HepG2 (cell line): ENCODE results near the gene ADI1. TPM values are rescaled to one million over a fixed set of nuclear protein-coding genes. Genes with fewer than 3 reads are reported as not detected.

Experiments used
- AGO2 ChIP-seq: fragments of 200-400 bp; formaldehyde crosslinking; optimal IDR thresholded peaks from 2 replicates; pipeline ENCODE3; 2017; ENCODE audit warnings: mild to moderate bottlenecking, low read depth, low read length, moderate library complexity
- CREB1 ChIP-seq, 2 experiments: fragments of 450-650 bp in 1 of 2; IDR thresholded peaks; 2 replicates each; pipeline ENCODE4 v1.6.1; 2016 to 2017; ENCODE audit warnings: control low read depth in 1 of 2, mild to moderate bottlenecking in 1 of 2, missing compliant biosample characterization in 1 of 2, missing genetic modification characterization in 1 of 2
- ELK4 ChIP-seq: sonication (generic); formaldehyde crosslinking; IDR thresholded peaks from 2 replicates; pipeline ENCODE4 v1.9.0; 2021; ENCODE audit warnings: missing genetic modification reagents, borderline replicate concordance
- GPN1 ChIP-seq: sonication (generic); formaldehyde crosslinking; IDR thresholded peaks from 2 replicates; pipeline ENCODE4 v1.5.1; 2020; ENCODE audit warnings: missing genetic modification reagents, borderline replicate concordance
- HMG20A ChIP-seq: IDR thresholded peaks from 2 replicates; pipeline ENCODE4 v1.6.1; 2016; ENCODE audit warnings: borderline replicate concordance
- PITX1 ChIP-seq: sonication (generic); formaldehyde crosslinking; IDR thresholded peaks from 2 replicates; pipeline ENCODE4 v1.5.1; 2020; ENCODE audit warnings: mild to moderate bottlenecking, missing genetic modification reagents
- POLR2AphosphoS5 ChIP-seq: IDR thresholded peaks from 2 replicates; pipeline ENCODE4 v1.6.1; 2012; ENCODE audit warnings: low read depth, low read length
- RELA ChIP-seq: sonication (generic); formaldehyde crosslinking; IDR thresholded peaks from 2 replicates; pipeline ENCODE4 v1.4.0; 2020; ENCODE audit warnings: missing genetic modification reagents
- RNF2 ChIP-seq: fragments of 450-650 bp; conservative IDR thresholded peaks from 2 replicates; pipeline ENCODE4 v1.6.1; 2016; ENCODE audit warnings: low read depth
- SMYD3 ChIP-seq: sonication (generic); formaldehyde crosslinking; IDR thresholded peaks from 2 replicates; pipeline ENCODE4 v1.8.1; 2023; ENCODE audit warnings: mild to moderate bottlenecking, missing genetic modification reagents
- TEAD3 ChIP-seq: optimal IDR thresholded peaks from 2 replicates; pipeline ENCODE3; 2016; ENCODE audit warnings: borderline replicate concordance
- ZBTB38 ChIP-seq: sonication (generic); formaldehyde crosslinking; IDR thresholded peaks from 2 replicates; pipeline ENCODE4 v1.5.1; 2020; ENCODE audit warnings: mild to moderate bottlenecking, missing genetic modification reagents
- ZNF274 ChIP-seq: sonication (generic); formaldehyde crosslinking; IDR thresholded peaks from 2 replicates; pipeline ENCODE4 v1.5.1; 2020; ENCODE audit warnings: mild to moderate bottlenecking, missing genetic modification reagents
- ZNF501 ChIP-seq: sonication (generic); formaldehyde crosslinking; IDR thresholded peaks from 2 replicates; pipeline ENCODE4 v1.5.1; 2020; ENCODE audit warnings: mild to moderate bottlenecking, moderate library complexity, missing genetic modification reagents
- ZNF605 ChIP-seq: sonication (generic); formaldehyde crosslinking; IDR thresholded peaks from 2 replicates; pipeline ENCODE4 v1.8.0; 2022; ENCODE audit warnings: mild to moderate bottlenecking, missing genetic modification reagents
- ZNF646 ChIP-seq: sonication (generic); formaldehyde crosslinking; IDR thresholded peaks from 2 replicates; pipeline ENCODE4 v1.9.0; 2021; ENCODE audit warnings: mild to moderate bottlenecking, missing genetic modification reagents
- ZNF687 ChIP-seq: sonication (generic); formaldehyde crosslinking; IDR thresholded peaks from 2 replicates; pipeline ENCODE4 v1.5.1; 2020; ENCODE audit warnings: mild to moderate bottlenecking, missing genetic modification reagents, moderate library complexity
- ZNF773 ChIP-seq: sonication (generic); formaldehyde crosslinking; IDR thresholded peaks from 2 replicates; pipeline ENCODE4 v1.4.0; 2020; ENCODE audit warnings: missing genetic modification reagents, borderline replicate concordance
- polyA plus RNA-seq, 8 experiments: library from polyadenylated mRNA; depleted of rRNA in 3 of 8; stranded (reverse) in 7 of 8; unstranded in 1 of 8; fragments of >200 nt; fragmentation: Illumina TruSeq in 4 of 8; extraction: Trizol in 4 of 8; gene quantifications; 2 replicates each; pipeline versions ENCODE4 v1.2.1 to v1.2.3, GENCODE V29; 2011 to 2016; ENCODE audit warnings: low read depth in 4 of 8, missing spikeins in 1 of 8, mixed read lengths in 1 of 8; ENCODE audit not compliant: insufficient read depth in 1 of 8
- total RNA-seq, 5 experiments: library from RNA; depleted of rRNA; stranded (reverse); fragments of >200 nt; fragmentation: Illumina TruSeq; extraction: Trizol; gene quantifications; 2 replicates each; pipeline ENCODE4 v1.2.3, GENCODE V29; 2016; ENCODE audit warnings: low read depth in 1 of 5

The ADI1 gene
- total and polyA plus RNA-seq, 2 of the 13 experiments (the other 11 are each of a cell fraction or from before 2014, with no cell fraction given) = 28.7 to 123 TPM

GRCh38 chr2:3527886-3528785 lies 8.8 kb upstream of the ADI1 start (continued):
- 0 out of 2 replicates have a peak, but pooled peaks have one; percentile 12 for TF ChIP-seq ZNF687 (CRISPR knock-in tag)
- TF ChIP-seq POLR2AphosphoS5 = no peak
- TF ChIP-seq ZNF605 (CRISPR knock-in tag) = no peak
- TF ChIP-seq PITX1 (CRISPR knock-in tag) = no peak
- no peak for TF ChIP-seq TEAD3 (CRISPR knock-in tag)
- TF ChIP-seq CREB1 (IDR thresholded peaks at IDR 0.05) = peak; percentile 0; the same call in 1 of the 2 replicates
- TF ChIP-seq CREB1 (CRISPR knock-in tag; IDR thresholded peaks at IDR 0.05) = no peak
- TF ChIP-seq HMG20A (CRISPR knock-in tag) = no peak
- no peak for TF ChIP-seq ZNF501 (CRISPR knock-in tag)
- TF ChIP-seq AGO2 = peak; percentile 72
- TF ChIP-seq ZNF773 (CRISPR knock-in tag) = no peak
- TF ChIP-seq RNF2 = no peak
- peak; percentile 98 for TF ChIP-seq ZNF646 (CRISPR knock-in tag)
- no peak for TF ChIP-seq ELK4 (CRISPR knock-in tag)
- TF ChIP-seq ZNF274 (CRISPR knock-in tag) = no peak
- no peak for TF ChIP-seq SMYD3 (CRISPR knock-in tag)
- TF ChIP-seq GPN1 (CRISPR knock-in tag) = no peak
- no peak for TF ChIP-seq ZBTB38
- no peak for TF ChIP-seq RELA (CRISPR knock-in tag)
